WERI-Rb-1 (cell line): Measurements from ENCODE around the gene LMAN2.
"Not testable (repeated sequence)": the region's sequence is repeated elsewhere in the genome, so short reads cannot be mapped to it uniquely, and the experiment has no call there.

Experiments used
- DNase-seq: peaks from one replicate; pipeline ENCODE4 v3.0.0-alpha.2; 2020
- H3K27ac ChIP-seq: fragments of 250-450 bp; sonication (Bioruptor Pico); 2 replicates; pipeline ENCODE4 v1.5.1; 2020; ENCODE audit warnings: mild to moderate bottlenecking, moderate library complexity
- H3K27me3 ChIP-seq: fragments of 250-450 bp; sonication (Bioruptor Pico); 2 replicates; pipeline ENCODE4 v1.5.1; 2021; ENCODE audit warnings: mild to moderate bottlenecking, low read depth, moderate library complexity; ENCODE audit not compliant: insufficient read depth, severe bottlenecking
- H3K36me3 ChIP-seq: fragments of 250-450 bp; sonication (Bioruptor Pico); 2 replicates; pipeline ENCODE4 v1.5.1; 2020; ENCODE audit warnings: mild to moderate bottlenecking, moderate library complexity
- H3K4me3 ChIP-seq: 2 replicates; pipeline ENCODE4 v1.5.1; 2011; ENCODE audit warnings: low read depth, mild to moderate bottlenecking, control low read depth, low read length
- H3K9me3 ChIP-seq: fragments of 250-450 bp; sonication (Bioruptor Pico); 2 replicates; pipeline ENCODE4 v1.5.1; 2021; ENCODE audit warnings: mild to moderate bottlenecking, moderate library complexity; ENCODE audit not compliant: severe bottlenecking
- CTCF ChIP-seq: IDR thresholded peaks from 2 replicates; pipeline ENCODE4 v1.5.1; 2011; ENCODE audit warnings: low read depth, mild to moderate bottlenecking, control low read depth, inconsistent platforms, low read length

LMAN2 gene

GRCh38 chr5:177347699-177348098, 3.8 kb downstream of the LMAN2 start:
- no peak for DNase-seq
- Histone ChIP-seq H3K4me3 (no peak overlapping the region), H3K27ac (no peak overlapping the region), H3K9me3 (no peaks in the 10 kb centered on the region), H3K27me3 (no peaks in the 10 kb centered on the region), H3K36me3 (no peaks in the 10 kb centered on the region; the same call in 1 of the 2 replicates)
- no peak for TF ChIP-seq CTCF

DNA sequence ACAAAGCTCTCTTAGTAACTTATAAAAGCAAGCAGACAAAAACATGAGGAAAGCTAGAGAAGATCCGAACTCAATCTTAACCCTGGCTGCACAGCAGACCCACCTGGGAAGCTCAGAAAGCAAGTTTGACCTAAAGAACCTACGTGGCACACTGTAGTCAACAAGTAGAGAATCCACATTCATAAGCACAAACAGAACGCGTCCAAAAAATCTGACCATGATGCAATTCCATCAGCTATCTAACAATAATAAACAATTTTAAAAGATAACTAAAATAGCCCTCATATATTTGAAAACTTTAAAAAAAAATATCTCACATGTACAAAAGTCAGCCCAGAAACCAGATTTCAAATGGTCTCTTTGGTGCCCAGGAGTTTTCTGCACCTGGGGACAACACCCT, 4.6 kb downstream of the LMAN2 start:
- DNase-seq = no peak
- no peaks in the 10 kb centered on the region for H3K9me3 ChIP-seq
- H3K36me3 ChIP-seq = no peaks in the 10 kb centered on the region; the same call in 1 of the 2 replicates
- no peak overlapping the region for H3K27ac ChIP-seq
- no peak overlapping the region for H3K4me3 ChIP-seq
- no peak for TF ChIP-seq CTCF
- H3K27me3 ChIP-seq = no peaks in the 10 kb centered on the region

- Histone ChIP-seq H3K27me3 (no peaks in the 10 kb centered on the region), H3K36me3 (no peaks in the 10 kb centered on the region; the same call in 1 of the 2 replicates)
- TF ChIP-seq CTCF = no peak
Measured at GRCh38 chr5:177344891-177345290, 6.6 kb downstream of the LMAN2 start.

GRCh38 chr5:177343777-177344176, 7.7 kb downstream of the LMAN2 start:
- no peak for TF ChIP-seq CTCF
- H3K9me3 ChIP-seq = no peaks in the 10 kb centered on the region
- no peak overlapping the region for H3K27ac ChIP-seq
- H3K36me3 ChIP-seq = no peaks in the 10 kb centered on the region
- DNase-seq = no peak
- no peak overlapping the region for H3K4me3 ChIP-seq
- no peaks in the 10 kb centered on the region for H3K27me3 ChIP-seq

More at GRCh38 chr5:177344891-177345290, 6.6 kb downstream of the LMAN2 start:
- no peaks in the 10 kb centered on the region for H3K9me3 ChIP-seq
- no peak overlapping the region for H3K4me3 ChIP-seq
- no peak overlapping the region for H3K27ac ChIP-seq
- DNase-seq = no peak

DNA sequence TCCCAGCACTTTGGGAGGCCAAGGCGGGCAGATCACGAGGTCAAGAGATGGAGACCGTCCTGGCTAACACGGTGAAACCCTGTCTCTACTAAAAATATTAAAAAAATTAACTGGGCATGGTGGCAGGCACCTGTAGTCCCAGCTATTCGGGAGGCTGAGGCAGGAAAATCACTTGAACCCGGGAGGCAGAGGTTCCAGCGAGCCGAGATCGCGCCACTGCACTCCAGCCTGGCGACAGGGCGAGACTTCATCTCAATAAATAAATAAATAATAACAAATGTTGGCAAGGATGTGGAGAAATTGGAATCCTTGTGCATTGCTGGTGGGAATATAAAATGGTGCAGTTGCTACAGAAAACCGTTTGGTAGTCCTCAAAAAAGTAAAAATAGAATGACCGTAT, 8.5 kb downstream of the LMAN2 start:
- H3K36me3 ChIP-seq, DNase-seq, H3K27me3 ChIP-seq, H3K4me3 ChIP-seq, H3K27ac ChIP-seq, H3K9me3 ChIP-seq: not testable (repeated sequence)

DNA sequence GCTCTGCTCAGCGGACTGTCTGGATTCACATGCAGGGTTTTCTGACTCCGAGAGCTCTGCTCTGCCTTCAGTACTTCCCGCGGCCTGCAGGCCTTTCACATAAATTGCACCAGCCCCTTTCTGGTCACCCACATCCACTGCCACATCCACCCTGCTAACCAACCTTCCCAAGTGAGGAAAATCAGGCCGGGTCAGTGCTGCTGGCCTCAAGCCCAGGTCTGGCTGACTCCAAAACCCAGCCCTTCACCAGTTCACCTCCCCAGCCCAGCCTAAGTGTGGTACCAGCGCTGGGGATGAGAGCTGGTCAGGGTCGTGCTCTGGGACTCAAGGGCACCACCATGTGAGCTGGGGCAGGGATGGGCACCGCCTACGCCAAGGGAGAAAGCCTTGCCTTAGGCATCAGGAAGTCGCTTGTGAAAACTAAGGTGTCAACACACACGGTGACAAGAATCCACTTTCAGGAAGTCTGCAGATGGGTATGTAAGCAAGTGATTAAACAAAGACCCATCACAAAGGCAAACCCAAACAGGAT, 12.3 kb downstream of the LMAN2 start:
- Histone ChIP-seq H3K27me3 (no peaks in the 10 kb centered on the region), H3K9me3 (no peaks in the 10 kb centered on the region), H3K27ac (no peak overlapping the region), H3K4me3 (no peak overlapping the region), H3K36me3 (peaks cover 2% of the 10 kb centered on the region; the same call in 1 of the 2 replicates)
- no peak for TF ChIP-seq CTCF
- DNase-seq = no peak
